RPMI7951 (cell line): Measurements from ENCODE around the gene HERPUD1. TPM values are rescaled to one million over a fixed set of nuclear protein-coding genes. Genes with fewer than 3 reads are reported as not detected.
A peak's percentile ranks its signal among the peaks of the same experiment; 100 is the strongest.
"Not testable (repeated sequence)": the region's sequence is repeated elsewhere in the genome, so short reads cannot be mapped to it uniquely, and the experiment has no call there.

Source experiments
- DNase-seq: peaks from one replicate; pipeline ENCODE4 v3.0.0-alpha.2; 2012; ENCODE audit warnings: low read depth
- total RNA-seq: library from RNA; depleted of rRNA; stranded (reverse); fragments of >200 nt; shearing (Covaris generic); gene quantifications from 2 replicates; pipeline ENCODE4 v1.2.3, GENCODE V29; 2014

Gene HERPUD1
- total RNA-seq, 1 experiment from 2014 or later, result 98.9 TPM

DNA sequence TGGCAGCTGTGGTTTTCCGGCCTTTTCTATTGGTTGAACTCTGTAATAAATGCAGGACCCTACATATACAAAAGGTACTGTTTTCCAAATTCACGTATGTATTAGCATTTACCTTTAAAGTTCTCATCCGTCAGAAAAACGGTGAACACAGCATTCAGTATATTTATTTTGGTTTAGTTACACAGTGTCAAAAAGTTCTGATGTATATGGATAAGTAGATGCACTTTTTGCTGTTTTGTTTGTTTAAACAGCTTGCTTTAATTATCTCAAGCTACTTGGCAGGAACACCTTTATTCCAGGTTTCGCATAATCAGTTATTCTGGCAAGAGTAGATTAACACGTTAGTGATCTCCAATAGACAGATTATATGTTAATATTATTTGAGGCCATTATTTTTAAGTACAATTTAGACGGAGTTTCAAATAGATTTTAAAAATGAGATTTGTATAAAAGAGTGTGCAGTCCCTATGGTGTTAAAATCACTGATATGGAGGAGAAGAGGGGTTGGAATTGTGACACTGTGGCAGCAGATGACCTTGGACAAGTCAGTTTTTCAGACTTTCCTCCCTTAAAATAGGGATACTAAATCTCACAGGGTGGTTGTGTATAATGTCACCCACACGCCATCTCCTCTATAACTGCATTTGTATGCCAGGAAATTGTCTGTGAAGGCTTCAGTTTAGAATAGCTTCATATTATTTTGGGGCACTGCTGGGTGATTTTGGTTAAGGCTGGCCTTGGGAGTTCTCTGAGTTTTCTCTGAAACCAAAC is 2.1 kb downstream of the HERPUD1 start:
- no peak for DNase-seq

DNA sequence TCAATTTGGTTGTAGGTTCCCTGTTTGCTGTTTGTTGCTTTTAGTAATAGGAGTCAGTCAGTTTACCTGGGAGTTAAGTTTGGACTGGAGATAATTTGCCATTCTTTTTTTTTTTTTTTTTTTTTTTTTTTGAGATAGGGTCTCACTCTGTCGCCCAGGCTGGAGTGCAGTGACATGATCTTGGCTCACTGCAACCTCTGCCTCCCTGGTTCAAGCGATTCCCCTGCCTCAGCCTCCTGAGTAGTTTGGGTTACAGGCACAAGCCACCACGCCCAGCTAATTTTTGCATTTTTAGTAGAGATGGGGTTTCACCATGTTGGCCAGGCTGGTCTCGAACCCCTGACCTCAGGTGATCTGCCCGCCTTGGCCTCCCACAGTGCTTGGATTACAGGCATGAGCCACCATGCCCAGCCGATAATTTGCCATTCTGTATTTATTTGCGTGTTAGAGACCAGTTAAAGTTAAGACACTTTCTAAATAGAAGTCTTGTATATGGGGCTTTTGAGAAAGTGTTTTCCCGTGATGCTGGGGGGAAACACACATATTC is 2.7 kb downstream of the HERPUD1 start:
- not testable (repeated sequence) for DNase-seq

DNA sequence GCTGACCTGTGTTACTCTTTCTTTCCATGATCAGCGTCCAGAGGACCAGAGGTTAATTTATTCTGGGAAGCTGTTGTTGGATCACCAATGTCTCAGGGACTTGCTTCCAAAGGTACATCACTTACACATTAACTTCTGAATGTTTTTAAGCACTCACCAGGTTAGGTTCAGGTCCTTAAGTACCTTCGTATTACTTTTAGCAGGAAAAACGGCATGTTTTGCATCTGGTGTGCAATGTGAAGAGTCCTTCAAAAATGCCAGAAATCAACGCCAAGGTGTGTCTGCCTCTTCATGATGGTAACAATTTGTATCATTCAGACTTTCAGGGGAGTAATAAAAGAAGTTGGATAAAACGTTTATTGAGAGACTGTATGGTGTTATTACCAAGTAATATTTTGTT is 3.3 kb downstream of the HERPUD1 start:
- no peak for DNase-seq

DNA sequence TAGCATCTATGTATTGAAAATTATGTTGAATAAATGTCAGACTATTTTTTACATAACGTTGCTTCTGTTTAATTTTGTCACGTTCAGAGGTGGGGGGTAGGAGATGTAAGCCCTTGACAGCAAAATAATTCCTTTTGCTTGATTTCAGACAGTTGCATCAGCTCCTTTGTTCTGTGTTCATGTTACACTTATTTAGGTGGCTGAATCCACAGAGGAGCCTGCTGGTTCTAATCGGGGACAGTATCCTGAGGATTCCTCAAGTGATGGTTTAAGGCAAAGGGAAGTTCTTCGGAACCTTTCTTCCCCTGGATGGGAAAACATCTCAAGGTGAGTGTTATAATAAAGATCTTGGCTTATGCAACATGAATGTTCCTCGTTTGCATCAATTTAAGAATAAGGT is 4.5 kb downstream of the HERPUD1 start:
- no peak for DNase-seq

DNA sequence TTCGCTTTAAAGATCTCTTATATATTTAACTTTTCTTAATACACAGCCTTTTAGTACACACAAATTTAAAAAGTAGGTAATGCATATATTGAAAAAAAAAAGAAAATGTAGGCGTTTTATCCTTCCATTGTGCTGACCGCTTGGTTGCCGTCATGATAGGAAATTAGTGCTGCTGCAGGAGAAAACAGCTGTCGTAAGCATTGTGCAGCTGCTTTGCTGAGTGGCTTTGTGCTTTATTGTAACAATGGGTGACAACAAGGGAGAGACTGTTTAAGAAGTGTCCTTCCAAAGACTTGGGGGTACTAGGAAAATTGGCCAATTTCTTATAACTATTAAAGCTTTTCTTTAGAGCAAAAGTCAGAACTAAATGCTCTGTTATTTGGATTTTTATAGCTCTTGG is 5.0 kb downstream of the HERPUD1 start:
- no peak for DNase-seq

DNA sequence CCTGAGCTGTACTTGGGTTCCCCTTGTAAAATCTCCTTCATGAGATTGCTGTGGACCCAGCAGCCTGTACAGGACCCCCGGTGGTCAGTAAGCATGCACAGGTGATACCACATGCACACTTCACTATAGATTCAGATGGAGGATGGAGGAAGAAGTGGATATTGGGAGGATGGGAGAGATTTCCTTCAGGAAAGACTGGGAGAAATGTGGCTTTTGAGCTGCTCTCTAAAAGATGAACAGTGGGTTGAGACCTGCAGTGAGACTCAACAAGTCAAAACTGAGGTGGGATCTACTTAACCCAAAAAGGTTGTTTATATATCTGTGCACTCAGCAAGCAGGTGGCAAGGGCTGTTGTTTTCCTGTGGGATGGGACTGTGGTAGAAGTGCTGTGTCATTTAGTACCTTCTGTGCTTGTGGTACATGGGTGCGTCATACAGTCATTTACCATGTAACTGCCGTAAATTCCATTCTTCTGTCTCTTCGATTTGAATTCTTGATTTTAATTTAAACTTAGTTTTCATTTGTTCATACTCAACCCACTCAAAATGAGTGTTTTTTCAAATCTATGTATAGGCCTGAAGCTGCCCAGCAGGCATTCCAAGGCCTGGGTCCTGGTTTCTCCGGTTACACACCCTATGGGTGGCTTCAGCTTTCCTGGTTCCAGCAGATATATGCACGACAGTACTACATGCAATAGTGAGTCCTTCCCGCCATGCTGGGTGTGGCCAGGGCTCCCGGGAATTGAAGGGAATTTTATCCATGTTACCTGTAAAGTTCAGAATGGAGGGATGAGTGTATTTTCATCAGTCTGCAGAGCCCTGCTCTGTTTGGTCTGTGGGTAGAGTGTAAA is 6.9 kb downstream of the HERPUD1 start:
- DNase-seq, result no peak

DNA sequence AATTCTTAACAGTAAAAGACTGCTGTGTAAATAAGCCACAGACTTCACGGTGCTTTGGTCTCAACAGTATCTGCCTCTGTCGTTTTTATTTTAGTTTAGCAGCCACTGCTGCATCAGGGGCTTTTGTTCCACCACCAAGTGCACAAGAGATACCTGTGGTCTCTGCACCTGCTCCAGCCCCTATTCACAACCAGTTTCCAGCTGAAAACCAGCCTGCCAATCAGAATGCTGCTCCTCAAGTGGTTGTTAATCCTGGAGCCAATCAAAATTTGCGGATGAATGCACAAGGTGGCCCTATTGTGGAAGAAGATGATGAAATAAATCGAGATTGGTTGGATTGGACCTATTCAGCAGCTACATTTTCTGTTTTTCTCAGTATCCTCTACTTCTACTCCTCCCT is 7.9 kb downstream of the HERPUD1 start:
- no peak for DNase-seq

DNA sequence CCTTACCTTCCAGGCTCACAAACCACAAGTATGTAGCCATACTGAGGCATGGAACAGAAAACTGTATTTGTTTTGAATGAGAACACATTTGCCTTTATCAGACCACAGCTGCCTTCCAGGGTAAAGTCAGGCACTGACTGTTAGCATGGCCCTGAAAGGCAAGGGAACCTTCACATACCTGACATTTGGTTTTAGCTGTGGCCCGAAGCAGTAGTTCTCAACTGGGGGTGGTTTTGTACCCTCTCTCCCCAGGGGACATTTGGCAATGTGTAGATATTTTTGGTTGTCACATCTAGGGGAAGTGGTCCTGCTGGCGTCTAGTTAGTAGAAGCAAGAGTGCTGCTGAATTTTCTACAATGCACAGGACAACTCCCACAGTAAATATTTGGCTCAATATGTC is 9.2 kb downstream of the HERPUD1 start:
- no peak for DNase-seq

DNA sequence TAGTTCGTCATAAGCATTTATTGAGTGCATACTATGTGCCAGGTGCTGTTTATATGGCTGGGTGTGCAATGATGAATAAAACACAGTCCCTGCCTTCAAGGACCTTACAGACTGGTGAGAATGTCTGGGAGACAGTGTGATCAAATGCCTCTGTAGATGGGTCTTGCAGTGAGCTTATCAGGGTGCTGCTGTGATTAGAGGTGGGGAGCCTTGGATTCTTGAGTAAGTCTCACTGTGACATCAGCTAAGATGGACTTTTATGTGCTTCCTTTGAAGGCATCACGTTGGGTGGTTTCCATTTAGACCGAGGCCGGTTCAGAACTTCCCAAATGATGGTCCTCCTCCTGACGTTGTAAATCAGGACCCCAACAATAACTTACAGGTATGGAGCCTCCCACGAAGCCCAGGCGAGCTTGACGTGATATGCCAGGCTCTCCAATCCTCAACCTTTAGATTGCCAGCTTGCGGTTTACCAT is 10.0 kb downstream of the HERPUD1 start:
- no peak for DNase-seq

DNA sequence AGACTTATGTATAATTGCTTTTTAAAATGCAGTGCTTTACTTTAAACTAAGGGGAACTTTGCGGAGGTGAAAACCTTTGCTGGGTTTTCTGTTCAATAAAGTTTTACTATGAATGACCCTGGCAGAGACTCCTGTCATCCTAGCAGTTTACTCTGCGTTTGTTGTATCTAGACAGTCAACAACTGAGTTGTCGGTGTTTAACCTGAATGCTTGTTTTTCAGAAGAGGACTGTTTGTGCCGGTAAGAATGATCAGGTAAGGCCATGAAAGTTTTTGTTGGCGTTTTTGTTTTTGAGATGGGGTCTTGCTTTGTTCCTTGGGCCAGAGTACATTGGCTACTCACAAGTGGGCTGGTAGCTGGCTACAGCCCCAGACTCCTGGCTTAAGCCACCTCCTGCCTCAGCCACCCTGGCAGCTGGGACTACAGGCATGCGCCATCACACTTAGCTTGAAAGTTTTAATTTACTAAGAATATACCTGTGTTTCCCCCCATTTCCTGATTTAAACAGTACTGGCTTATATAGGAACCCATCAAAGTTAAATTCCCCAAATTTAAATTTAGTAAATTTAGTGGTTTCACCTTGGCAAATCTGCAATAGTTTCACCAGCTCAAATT is 11.9 kb downstream of the HERPUD1 start:
- no peak for DNase-seq

DNA sequence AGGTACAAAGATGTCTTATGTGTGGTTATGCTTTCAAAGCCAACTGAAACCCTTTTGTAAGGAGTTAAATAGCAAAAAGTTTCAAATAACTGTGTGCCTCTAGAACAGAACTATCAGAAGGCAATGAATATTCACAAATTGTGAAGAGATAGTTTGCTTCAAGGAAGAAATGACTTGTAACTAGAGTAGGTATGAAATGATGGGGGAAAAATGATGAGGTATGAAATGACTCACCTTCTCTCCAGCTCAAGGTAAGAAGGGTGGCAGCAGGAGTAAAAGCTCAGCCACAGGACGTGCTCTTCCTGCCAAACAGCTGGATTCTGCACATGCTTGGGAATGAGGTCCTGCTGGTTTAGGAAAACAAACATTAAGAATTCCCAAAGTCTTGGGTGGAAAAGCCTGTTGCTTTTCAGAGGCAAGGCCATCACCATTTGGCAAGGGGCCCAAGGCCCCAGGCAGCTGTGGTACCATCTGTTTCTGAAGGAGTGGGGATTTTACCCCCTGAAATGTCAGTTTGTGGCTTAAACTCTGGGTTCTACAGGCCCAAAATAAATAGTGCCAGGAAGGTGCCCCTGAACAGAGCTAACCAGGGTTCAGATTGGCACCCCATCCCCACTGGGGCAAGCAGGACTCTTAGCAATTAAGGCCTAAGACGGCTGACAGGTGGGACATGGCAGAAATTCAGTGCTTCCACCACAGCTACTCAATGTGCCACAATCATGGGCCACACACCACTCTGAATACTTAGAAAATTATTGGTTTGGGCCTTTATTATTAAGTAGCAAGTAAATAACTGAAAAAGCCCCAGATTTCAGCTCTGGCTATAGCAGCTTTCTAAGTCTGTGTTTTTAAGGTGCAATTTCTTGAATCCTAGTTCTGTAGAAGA is 13.3 kb downstream of the HERPUD1 start:
- peak; percentile 56 for DNase-seq

DNA sequence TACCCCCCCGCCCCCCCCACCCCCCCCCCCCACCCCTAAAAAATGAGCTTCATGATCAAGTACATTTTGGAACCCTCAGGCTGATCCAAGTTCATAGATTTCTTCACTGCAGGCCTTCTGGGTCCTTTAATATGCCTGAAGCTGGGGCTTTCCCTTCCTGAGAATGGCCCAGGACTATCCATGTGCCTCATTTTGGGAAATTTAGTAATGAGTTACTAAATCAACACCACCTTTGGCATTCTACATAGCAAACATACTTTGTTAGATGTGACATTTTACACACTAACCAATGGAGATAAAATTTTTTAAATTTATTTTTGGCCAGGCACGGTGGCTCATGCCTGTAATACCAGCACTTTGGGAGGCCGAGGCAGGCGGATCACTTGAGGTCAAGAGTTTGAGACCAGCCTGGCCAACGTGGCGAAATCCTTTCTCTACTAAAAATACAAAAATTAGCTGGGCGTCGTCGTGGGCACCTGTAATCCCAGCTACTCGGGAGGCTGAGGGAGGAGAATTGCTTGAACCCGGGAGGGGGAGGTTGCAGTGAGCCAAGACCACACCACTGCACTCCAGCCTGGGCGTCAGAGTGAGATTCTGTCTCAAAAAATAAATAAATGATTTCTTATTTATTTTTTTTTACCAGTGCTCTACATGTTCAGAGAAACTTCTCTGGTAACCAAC is 14.0 kb downstream of the HERPUD1 start:
- DNase-seq, result no peak

DNA sequence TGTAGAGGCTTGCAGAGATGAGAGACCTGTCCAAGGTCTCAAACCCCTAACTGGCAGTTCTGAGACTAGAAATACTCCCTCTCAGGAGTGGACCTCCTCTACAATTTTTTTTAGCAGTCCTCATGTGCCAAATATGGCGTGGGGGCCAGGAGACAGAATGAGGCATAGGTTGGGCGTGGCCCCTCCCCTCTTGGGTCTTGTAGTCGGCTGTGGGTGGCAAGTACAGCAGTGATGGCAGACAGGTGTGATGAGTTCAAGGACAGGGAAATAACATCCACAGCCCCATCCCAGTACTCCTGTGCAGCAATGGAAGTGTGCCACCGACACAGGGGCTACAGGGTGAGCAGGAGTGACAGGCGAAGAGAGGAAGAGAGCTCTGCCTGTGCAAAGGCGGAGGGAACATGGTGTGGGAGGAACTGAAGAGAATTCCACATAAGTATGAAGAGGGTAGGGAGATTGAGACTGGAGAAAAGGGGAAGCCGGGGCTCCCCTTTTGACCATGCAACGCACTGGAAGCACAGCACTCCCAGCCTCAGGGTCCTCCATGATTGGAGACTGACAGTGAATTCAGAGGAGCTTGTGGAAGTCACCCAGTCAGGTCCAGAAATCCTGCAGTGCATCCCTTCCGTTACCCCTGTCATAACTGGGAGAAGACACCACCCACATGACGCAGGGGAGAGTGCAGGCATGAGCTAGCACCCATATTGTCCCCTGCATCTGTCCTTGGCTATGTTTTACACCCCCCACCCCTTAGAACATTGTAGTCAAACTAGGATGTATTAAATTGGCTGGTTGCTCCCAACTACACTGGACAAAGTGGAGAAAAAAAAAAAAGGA is 15.0 kb downstream of the HERPUD1 start:
- no peak for DNase-seq

DNA sequence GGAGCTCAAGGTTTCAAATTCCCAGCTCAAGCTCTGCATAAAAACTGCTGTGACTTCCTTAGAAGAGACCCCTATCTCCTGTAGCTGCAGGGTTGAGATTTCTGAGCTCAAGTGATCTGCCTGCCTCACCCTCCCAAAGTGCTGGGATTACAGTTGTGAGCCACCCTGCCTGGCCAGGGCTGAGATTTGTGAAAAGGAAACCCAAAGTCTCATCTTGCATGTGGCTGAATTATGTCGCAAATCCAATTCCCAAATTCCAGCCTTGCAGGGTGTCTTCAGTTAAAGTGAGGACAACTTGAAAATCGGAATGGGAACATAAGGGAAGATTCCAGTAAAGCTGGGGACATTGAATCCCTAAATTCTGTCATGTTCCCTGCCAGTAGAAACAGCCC is 15.7 kb downstream of the HERPUD1 start:
- DNase-seq, result no peak

DNA sequence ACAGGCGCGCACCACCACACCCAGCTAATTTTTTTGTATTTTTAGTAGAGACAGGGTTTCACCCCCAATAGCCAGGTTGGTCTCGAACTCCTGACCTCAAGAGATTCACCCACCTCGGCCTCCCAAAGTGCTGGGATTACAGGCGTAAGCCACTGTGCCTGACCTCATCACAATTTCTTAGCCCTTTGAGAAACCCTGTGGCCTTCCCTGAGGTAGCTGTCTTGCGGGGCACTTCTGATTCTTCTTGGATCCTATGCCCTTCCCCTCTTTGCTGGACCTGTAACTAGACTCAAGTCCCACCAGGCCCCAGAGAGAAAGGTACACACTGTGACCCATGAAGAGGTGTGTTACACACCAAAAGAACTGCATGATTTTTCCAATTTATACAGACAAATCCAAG is 16.3 kb downstream of the HERPUD1 start:
- DNase-seq, result no peak

DNA sequence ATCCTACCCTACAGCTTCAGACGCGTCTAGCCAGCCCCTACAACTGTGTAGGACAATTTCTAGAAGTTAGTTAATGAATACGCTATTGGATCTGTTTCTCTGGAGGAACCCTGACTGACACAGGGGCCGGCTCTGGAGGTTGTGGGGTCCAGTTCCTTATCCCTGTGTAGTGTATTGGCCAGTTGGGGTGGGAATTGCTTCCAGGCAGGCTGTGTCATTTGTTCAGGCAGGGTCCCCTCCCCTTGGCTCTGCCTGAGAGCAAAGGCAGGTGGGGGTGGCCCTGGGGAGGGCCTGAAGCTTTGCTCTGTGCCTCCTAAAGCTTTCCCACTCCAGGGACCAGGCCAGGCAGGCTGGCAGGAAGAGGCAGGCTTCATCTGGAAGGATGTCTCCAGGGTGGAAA is 18.1 kb downstream of the HERPUD1 start:
- no peak for DNase-seq

DNA sequence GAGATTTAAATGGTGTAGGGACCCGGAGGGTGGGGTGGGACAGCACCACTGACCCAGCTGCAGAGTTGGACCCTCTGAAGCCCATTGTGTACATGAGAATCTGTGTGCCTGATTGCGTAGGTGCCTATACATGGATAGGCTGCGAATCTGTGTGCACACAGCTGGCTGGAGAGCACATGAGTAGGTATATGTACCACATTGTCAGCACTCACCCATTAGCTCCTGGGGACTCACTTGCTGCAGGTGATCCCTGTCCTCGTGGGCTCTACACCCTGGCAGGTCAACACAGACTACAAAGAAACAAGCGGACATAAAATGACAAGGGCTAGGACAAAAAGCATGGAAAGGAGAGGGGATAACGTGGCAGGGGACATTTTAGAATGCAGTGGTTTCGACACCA is 18.5 kb downstream of the HERPUD1 start:
- no peak for DNase-seq

DNA sequence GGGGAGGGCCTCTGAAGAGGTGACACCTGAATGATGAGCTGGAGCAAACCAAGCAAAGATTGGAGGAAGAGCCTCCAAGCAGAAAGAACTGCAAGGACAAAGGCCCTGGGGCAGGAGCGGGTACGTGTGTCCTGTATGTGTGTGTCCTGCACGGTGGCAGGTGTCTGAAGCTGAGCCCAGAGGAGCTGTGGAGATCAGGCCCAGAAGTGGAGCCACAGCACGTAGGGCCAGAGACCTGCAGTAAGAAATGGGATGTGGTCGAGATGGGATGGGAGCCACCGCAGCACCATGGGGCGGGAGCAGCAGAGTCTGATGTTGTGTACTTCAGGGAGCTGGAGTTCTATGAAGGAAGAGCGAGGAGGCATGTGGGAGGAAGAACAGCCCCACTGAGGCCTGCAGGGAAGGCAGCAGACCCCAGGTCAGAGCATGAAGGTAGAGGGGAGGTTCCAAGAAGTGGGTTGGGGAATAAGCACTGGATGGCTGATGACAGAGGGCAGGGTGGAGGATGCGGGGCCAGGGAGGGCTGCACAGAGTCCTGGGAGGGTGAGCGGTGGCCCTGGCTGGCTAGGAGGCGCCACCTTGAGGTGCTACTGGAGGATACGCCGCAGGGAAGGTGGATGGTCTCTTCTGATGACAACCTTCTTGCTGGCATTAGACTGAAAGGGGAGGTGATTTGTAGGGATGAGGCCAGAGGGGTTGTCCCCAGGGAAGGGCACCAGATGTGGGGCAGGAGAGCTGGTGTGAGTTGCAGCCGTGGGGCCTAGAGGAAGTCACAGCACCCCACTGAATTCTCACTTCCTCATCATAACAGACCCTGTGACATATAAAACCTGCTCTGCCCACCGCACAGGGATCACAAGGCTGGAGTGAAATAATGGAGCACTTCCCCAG is 19.2 kb downstream of the HERPUD1 start:
- peak; percentile 51 for DNase-seq

DNA sequence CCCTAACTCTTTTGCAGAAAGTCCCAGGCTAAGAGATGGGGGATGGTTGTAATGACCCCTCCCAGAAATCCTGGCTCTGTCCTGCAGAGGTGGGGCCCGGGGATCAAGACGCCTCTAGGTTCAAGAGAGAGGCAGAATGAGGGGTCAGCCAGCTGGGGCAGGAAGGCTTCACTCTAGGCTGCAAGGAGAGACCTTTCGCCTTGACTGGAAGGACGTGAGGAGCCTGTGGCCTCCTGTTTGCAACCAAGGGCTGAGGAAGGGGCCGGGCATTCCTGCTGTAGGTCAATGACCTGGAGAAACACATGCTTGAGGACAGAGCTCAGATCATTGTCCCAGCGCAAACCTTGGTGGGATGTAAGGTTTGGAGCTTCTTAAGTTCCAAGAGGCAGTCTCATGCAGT is 21.1 kb downstream of the HERPUD1 start:
- DNase-seq, result no peak
